Keratinocyte (primary cell): ENCODE measurements around the gene NR1I2. TPM values are rescaled to one million over a fixed set of nuclear protein-coding genes. Genes with fewer than 3 reads are reported as not detected.

ENCODE experiments used
- DNase-seq: peaks from one replicate; pipeline ENCODE4 v3.0.0-alpha.2; 2011; ENCODE audit warnings: low read depth, missing footprints, low spot score
- FAIRE-seq: peaks from 2 replicates; lab custom pipeline; 2011; peaks lifted over from hg19 to GRCh38; lab: Jason Lieb, UNC
- H2AFZ ChIP-seq: 2 replicates; pipeline ENCODE4 v1.6.0; 2012; ENCODE audit warnings: low read length, control low read depth, inconsistent platforms; ENCODE audit not compliant: control insufficient read depth
- H3K27ac ChIP-seq: 2 replicates; pipeline ENCODE4 v1.5.1; 2011; ENCODE audit warnings: low read length; ENCODE audit not compliant: control insufficient read depth, insufficient read depth
- H3K27me3 ChIP-seq: 3 replicates; pipeline ENCODE4 v1.6.0; 2011; ENCODE audit warnings: low read length; ENCODE audit not compliant: control insufficient read depth, insufficient read depth; ENCODE audit errors: extremely low read depth
- H3K36me3 ChIP-seq, 2 experiments: 2 replicates in 1 of 2; 3 replicates in 1 of 2; pipeline ENCODE4 v1.5.1; 2011; ENCODE audit warnings: low read length in 2 of 2, mild to moderate bottlenecking in 1 of 2; ENCODE audit not compliant: control insufficient read depth in 2 of 2, insufficient read depth in 2 of 2; ENCODE audit errors: extremely low read depth in 1 of 2
- H3K4me1 ChIP-seq: 3 replicates; pipeline ENCODE4 v1.5.1; 2011; ENCODE audit warnings: low read length; ENCODE audit not compliant: control insufficient read depth, insufficient read depth; ENCODE audit errors: extremely low read depth
- H3K4me2 ChIP-seq: 3 replicates; pipeline ENCODE4 v1.6.0; 2011; ENCODE audit warnings: low read depth, low read length; ENCODE audit not compliant: control insufficient read depth, insufficient read depth; ENCODE audit errors: extremely low read depth
- H3K4me3 ChIP-seq, 3 experiments: fragments of 200-600 bp in 1 of 3; sonication (generic) in 1 of 3; 2 replicates in 2 of 3; 3 replicates in 1 of 3; pipeline ENCODE4 v1.5.1; 2011 to 2016; ENCODE audit warnings: low read length in 3 of 3, mild to moderate bottlenecking in 3 of 3, control low read depth in 2 of 3, inconsistent platforms in 1 of 3, low read depth in 1 of 3, mixed read lengths in 1 of 3, mixed run types in 1 of 3, moderate library complexity in 1 of 3; ENCODE audit not compliant: control insufficient read depth in 2 of 3, insufficient read depth in 2 of 3; ENCODE audit errors: extremely low read depth in 1 of 3
- H3K79me2 ChIP-seq: 2 replicates; pipeline ENCODE4 v1.6.0; 2012; ENCODE audit warnings: low read length; ENCODE audit not compliant: control insufficient read depth, insufficient read depth
- H3K9ac ChIP-seq: 3 replicates; pipeline ENCODE4 v1.6.0; 2011; ENCODE audit warnings: low read length; ENCODE audit not compliant: control insufficient read depth, insufficient read depth; ENCODE audit errors: extremely low read depth
- H3K9me1 ChIP-seq: 3 replicates; pipeline ENCODE4 v1.6.0; 2011; ENCODE audit warnings: low read length; ENCODE audit not compliant: control insufficient read depth, insufficient read depth; ENCODE audit errors: extremely low read depth
- H3K9me3 ChIP-seq: 2 replicates; pipeline ENCODE4 v1.5.1; 2012; ENCODE audit warnings: low read depth, low read length; ENCODE audit not compliant: control insufficient read depth
- H4K20me1 ChIP-seq: 3 replicates; pipeline ENCODE4 v1.6.0; 2011; ENCODE audit warnings: low read length; ENCODE audit not compliant: control insufficient read depth, insufficient read depth; ENCODE audit errors: extremely low read depth
- CTCF ChIP-seq, 3 experiments: IDR thresholded peaks in 1 of 3; conservative IDR thresholded peaks in 1 of 3; optimal IDR thresholded peaks in 1 of 3; 2 replicates in 2 of 3; 3 replicates in 1 of 3; pipeline versions ENCODE3 to v1.5.1; 2011; ENCODE audit warnings: low read length in 3 of 3, mild to moderate bottlenecking in 3 of 3, moderate library complexity in 2 of 3, control low read depth in 1 of 3, inconsistent platforms in 1 of 3; ENCODE audit not compliant: insufficient read depth in 2 of 3; ENCODE audit errors: extremely low read depth in 1 of 3
- EZH2 ChIP-seq: IDR thresholded peaks from one replicate; pipeline ENCODE4 v1.6.1; 2012; ENCODE audit warnings: inconsistent platforms, mild to moderate bottlenecking, low read length, moderate library complexity
- dilution Hi-C: fragments of 300-500 bp; cut with MboI; formaldehyde crosslinking; loops from one replicate; pipeline ENCODE4 v1.7.0; 2020; ENCODE audit warnings: low sequenced_read_pairs; ENCODE audit not compliant: extremely low pct_ligation_motif_present
- polyA plus RNA-seq, 5 experiments: library from polyadenylated mRNA; depleted of rRNA in 3 of 5; stranded (reverse) in 3 of 5; stranded (forward) in 1 of 5; unstranded in 1 of 5; fragments of >200 nt; gene quantifications; 1 replicate in 1 of 5; 2 replicates in 3 of 5; 3 replicates in 1 of 5; pipeline versions ENCODE4 v1.2.1 to v1.2.3, GENCODE V29; 2011 to 2012; ENCODE audit warnings: missing spikeins in 2 of 5, low read depth in 1 of 5, low replicate concordance in 1 of 5

Gene NR1I2
- polyA plus RNA-seq, 1 donor (not counting 4 experiments of a cell fraction or from before 2014, with no cell fraction given) = not detected

GRCh38 chr3:119782460-119782859 is 559 bp downstream of the NR1I2 start:
- H3K4me1 ChIP-seq = no peaks in the 10 kb centered on the region
- no peak overlapping the region for H3K9ac ChIP-seq
- TF ChIP-seq CTCF (optimal IDR thresholded peaks at IDR 0.05 in 1 of 3, IDR thresholded peaks at IDR 0.05 in 1 of 3, conservative IDR thresholded peaks at IDR 0.05 in 1 of 3; ENCODE audit: extremely low read depth in 1 of 3, insufficient read depth in 2 of 3, low read length in 3 of 3) = no peak
- no peak for TF ChIP-seq EZH2
- FAIRE-seq (no peak), DNase-seq (no peak)
- H3K4me2 ChIP-seq = no peak overlapping the region
- H3K79me2 ChIP-seq = no peaks in the 10 kb centered on the region
- no peaks in the 10 kb centered on the region for H3K9me1 ChIP-seq
- no peaks in the 10 kb centered on the region for H4K20me1 ChIP-seq
- no peaks in the 10 kb centered on the region for H3K9me3 ChIP-seq
- no peaks in the 10 kb centered on the region for H3K27me3 ChIP-seq
- no peaks in the 10 kb centered on the region for H3K36me3 ChIP-seq
- H2AFZ ChIP-seq = no peak overlapping the region
- dilution Hi-C loops = no loop called here
- H3K4me3 ChIP-seq = no peak overlapping the region
- H3K27ac ChIP-seq = no peak overlapping the region

GRCh38 chr3:119783255-119783654 is 1.4 kb downstream of the NR1I2 start:
- Histone ChIP-seq H3K9me3 (no peaks in the 10 kb centered on the region), H3K4me3 (no peak overlapping the region), H3K27me3 (no peaks in the 10 kb centered on the region), H3K36me3 (no peaks in the 10 kb centered on the region), H3K9ac (no peak overlapping the region), H4K20me1 (no peaks in the 10 kb centered on the region), H3K4me2 (no peak overlapping the region), H3K27ac (no peak overlapping the region), H3K4me1 (no peaks in the 10 kb centered on the region), H3K79me2 (no peaks in the 10 kb centered on the region), H3K9me1 (no peaks in the 10 kb centered on the region), H2AFZ (no peak overlapping the region)
- DNase-seq = no peak
- FAIRE-seq = no peak
- dilution Hi-C loops = no loop called here
- TF ChIP-seq EZH2 (no peak), CTCF (optimal IDR thresholded peaks at IDR 0.05 in 1 of 3, IDR thresholded peaks at IDR 0.05 in 1 of 3, conservative IDR thresholded peaks at IDR 0.05 in 1 of 3; ENCODE audit: extremely low read depth in 1 of 3, insufficient read depth in 2 of 3, low read length in 3 of 3) (no peak)
